ENCODE measurements around the gene EDC3.

- TF ChIP-seq CTCF (IDR thresholded peaks at IDR 0.05; ENCODE audit: insufficient read depth, low read length, poor library complexity, severe bottlenecking) (no peak), EZH2phosphoT487 (conservative IDR thresholded peaks at IDR 0.05; ENCODE audit: low read length) (no peak)
Measured at GRCh38 chr15:74624020-74624602, 71.7 kb downstream of the EDC3 start.
